Measurements from ENCODE around the gene PPP1R9B.

DNA sequence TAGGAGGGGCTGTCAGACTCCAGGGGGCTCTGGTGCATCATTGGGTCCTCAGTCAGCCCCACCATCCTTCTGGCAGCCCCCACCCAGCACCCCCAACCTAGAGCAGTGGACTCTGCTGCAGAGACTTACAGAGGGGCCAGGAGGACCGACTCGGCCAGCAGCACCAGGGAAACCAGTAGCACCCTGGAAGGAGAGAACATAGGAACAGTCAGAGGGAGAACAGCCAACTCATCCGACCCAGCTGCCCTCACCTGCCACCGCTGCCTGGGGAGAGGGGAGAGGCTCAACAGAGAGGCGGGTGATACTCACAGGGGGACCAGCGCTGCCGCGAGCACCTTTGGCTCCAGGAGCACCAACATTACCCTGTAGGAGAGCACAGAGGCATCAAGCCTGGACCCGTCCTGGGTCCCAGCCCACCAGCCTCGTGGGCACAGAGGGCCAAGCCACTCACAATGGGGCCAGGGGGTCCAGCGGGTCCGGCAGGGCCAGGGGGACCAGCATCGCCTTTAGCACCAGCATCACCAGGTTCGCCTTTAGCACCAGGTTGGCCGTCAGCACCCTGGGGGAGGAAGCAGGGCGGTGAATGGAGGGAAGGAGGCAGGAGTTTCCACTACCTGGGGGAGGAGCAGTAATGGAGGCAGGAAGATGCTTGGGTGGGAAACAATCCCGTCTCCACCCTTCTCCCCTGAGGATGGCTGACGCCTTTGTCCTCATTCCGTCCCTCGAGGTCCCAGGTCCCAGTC, 39.2 kb upstream of the PPP1R9B start:
- TF ChIP-seq, protein P1, sequence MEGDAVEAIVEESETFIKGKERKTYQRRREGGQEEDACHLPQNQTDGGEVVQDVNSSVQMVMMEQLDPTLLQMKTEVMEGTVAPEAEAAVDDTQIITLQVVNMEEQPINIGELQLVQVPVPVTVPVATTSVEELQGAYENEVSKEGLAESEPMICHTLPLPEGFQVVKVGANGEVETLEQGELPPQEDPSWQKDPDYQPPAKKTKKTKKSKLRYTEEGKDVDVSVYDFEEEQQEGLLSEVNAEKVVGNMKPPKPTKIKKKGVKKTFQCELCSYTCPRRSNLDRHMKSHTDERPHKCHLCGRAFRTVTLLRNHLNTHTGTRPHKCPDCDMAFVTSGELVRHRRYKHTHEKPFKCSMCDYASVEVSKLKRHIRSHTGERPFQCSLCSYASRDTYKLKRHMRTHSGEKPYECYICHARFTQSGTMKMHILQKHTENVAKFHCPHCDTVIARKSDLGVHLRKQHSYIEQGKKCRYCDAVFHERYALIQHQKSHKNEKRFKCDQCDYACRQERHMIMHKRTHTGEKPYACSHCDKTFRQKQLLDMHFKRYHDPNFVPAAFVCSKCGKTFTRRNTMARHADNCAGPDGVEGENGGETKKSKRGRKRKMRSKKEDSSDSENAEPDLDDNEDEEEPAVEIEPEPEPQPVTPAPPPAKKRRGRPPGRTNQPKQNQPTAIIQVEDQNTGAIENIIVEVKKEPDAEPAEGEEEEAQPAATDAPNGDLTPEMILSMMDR (conservative IDR thresholded peaks at IDR 0.05; ENCODE audit: low read depth, low read length), result no peak
- TF ChIP-seq EZH2 (IDR thresholded peaks at IDR 0.05; ENCODE audit: borderline replicate concordance, low read depth, low read length, poor library complexity, severe bottlenecking), result no peak
